CD4-positive, alpha-beta T cell (primary cell): Measurements from ENCODE around the gene SPP2. TPM values are rescaled to one million over a fixed set of nuclear protein-coding genes. Genes with fewer than 3 reads are reported as not detected.

Experiments used
- ATAC-seq: fragments of 200-7000 bp; cut with Tn5 transposase; one replicate; pipeline ENCODE4 v1.10.0; 2022; ENCODE audit warnings: mild to moderate bottlenecking; ENCODE audit not compliant: poor library complexity
- CTCF ChIA-PET: fragments of 350-600 bp; sonication (Branson Sonifier 250); formaldehyde crosslinking; loops from one replicate; lab custom pipeline; 2021; ENCODE audit warnings: antibody characterized with exemption, inconsistent platforms; lab: Charles Lee
- POLR2A ChIA-PET: fragments of 350-600 bp; sonication (Branson Sonifier 250); formaldehyde crosslinking; loops from one replicate; lab custom pipeline; 2021; ENCODE audit warnings: antibody characterized with exemption, inconsistent platforms; lab: Charles Lee
- DNase-seq, 14 experiments: peaks; one replicate each; pipeline ENCODE4 v3.0.0-alpha.2; 2013 to 2020; ENCODE audit warnings: mixed read lengths in 2 of 14
- H3K27ac ChIP-seq, 2 donors: one replicate each; pipeline versions ENCODE4 v1.5.1 to v1.7.0; 2013; ENCODE audit warnings: low read length in 2 of 2, low read depth in 1 of 2, mild to moderate bottlenecking in 1 of 2
- H3K27me3 ChIP-seq, 2 experiments: 1 replicate in 1 of 2; 2 replicates in 1 of 2; pipeline versions ENCODE4 v1.6.1 to v1.7.0; 2013; ENCODE audit warnings: low read length in 2 of 2, control low read depth in 1 of 2, mild to moderate bottlenecking in 1 of 2, moderate library complexity in 1 of 2; ENCODE audit not compliant: insufficient read depth in 2 of 2, control insufficient read depth in 1 of 2
- H3K36me3 ChIP-seq: one replicate; pipeline ENCODE4 v1.6.1; 2013; ENCODE audit warnings: low read length, control low read depth; ENCODE audit not compliant: insufficient read depth
- H3K4me1 ChIP-seq: one replicate; pipeline ENCODE4 v1.6.1; 2013; ENCODE audit warnings: low read length, control low read depth; ENCODE audit not compliant: insufficient read depth
- H3K4me3 ChIP-seq: one replicate; pipeline ENCODE4 v1.5.1; 2013; ENCODE audit warnings: mild to moderate bottlenecking, low read length, moderate library complexity
- H3K9me3 ChIP-seq, 2 experiments: 1 replicate in 1 of 2; 2 replicates in 1 of 2; pipeline versions ENCODE4 v1.6.1 to v1.7.0; 2013; ENCODE audit warnings: low read length in 2 of 2, mild to moderate bottlenecking in 2 of 2, control low read depth in 1 of 2, moderate library complexity in 1 of 2; ENCODE audit not compliant: control insufficient read depth in 1 of 2, insufficient read depth in 1 of 2
- H3K27ac Mint-ChIP-seq: one replicate; pipeline ENCODE4 v1.8.0; 2020; ENCODE audit warnings: mixed read lengths
- H3K27me3 Mint-ChIP-seq: one replicate; pipeline ENCODE4 v1.8.0; 2021; ENCODE audit warnings: mixed read lengths
- H3K36me3 Mint-ChIP-seq: one replicate; pipeline ENCODE4 v1.8.0; 2021; ENCODE audit warnings: low read depth, mixed read lengths
- H3K4me1 Mint-ChIP-seq: one replicate; pipeline ENCODE4 v1.8.0; 2021; ENCODE audit warnings: low read depth, mixed read lengths
- H3K4me3 Mint-ChIP-seq: one replicate; pipeline ENCODE4 v1.8.0; 2020; ENCODE audit warnings: mild to moderate bottlenecking, mixed read lengths
- H3K9me3 Mint-ChIP-seq: one replicate; pipeline ENCODE4 v1.8.0; 2020; ENCODE audit warnings: mixed read lengths
- intact Hi-C, 2 experiments: fragments of 100-400 bp; cut with DNase I in 1 of 2; cut with micrococcal nuclease in 1 of 2; formaldehyde crosslinking; loops; one replicate each; pipeline versions ENCODE4 v1.15.1 to v1.9.0; 2023 to 2025; cut with DNase I, micrococcal nuclease
- total RNA-seq, 174 experiments: library from RNA in 2 of 174; stranded (reverse) in 2 of 174; gene quantifications; one replicate each; pipeline ENCODE4 v1.2.3 and lab custom pipeline; 2021 to 2026
- TF ChIP-seq, protein P1 (sequence below): fragments of 200-600 bp; IDR thresholded peaks from one replicate; pipeline ENCODE4 v1.8.0; 2022; ENCODE audit warnings: antibody characterized with exemption, mild to moderate bottlenecking

The SPP2 gene
- total RNA-seq, 2 experiments from 2014 or later: not detected

DNA sequence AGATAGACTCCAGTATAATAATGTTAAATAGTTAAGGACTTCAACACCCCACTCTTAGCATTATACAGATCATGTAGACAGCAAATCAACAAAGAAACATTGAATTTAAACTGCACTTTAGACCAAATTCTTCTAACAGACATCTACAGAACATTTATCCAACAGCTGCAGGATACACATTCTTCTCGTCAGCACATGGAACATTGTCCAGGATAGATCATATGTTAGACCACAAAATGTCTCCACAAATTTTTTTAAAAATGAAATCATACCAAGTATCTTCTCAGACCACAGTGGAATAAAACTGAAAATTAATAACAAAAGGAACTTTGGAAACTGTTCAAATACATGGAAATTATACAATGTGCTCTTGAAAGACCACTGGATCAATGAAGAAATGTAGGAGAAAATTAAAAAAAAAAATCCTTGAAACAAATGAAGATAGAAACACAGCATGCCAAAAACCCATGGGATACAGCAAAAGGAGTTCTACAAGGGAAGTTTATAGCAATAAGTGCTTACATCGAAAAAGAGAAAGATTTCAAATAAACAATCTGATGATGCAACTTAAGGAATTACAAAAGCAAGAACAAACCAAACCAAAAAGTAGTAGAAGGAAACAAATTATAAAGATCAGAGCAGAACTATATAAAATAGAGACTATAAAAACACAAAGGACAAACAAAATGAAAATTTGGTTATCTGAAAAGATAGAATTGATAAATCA is 12.3 kb upstream of the SPP2 start:
- POLR2A ChIA-PET: no interaction called here
- Histone ChIP-seq H3K9me3 (peaks cover 11 to 19% of the 10 kb centered on the region in 2 experiments), H3K27ac (no peak overlapping the region), H3K36me3 (no peaks in the 10 kb centered on the region), H3K27me3 (no peaks in the 10 kb centered on the region), H3K4me1 (peaks cover 3% of the 10 kb centered on the region), H3K4me3 (no peak overlapping the region)
- ATAC-seq: no peak
- no peak overlapping the region for H3K4me3 Mint-ChIP-seq
- TF ChIP-seq, protein P1, sequence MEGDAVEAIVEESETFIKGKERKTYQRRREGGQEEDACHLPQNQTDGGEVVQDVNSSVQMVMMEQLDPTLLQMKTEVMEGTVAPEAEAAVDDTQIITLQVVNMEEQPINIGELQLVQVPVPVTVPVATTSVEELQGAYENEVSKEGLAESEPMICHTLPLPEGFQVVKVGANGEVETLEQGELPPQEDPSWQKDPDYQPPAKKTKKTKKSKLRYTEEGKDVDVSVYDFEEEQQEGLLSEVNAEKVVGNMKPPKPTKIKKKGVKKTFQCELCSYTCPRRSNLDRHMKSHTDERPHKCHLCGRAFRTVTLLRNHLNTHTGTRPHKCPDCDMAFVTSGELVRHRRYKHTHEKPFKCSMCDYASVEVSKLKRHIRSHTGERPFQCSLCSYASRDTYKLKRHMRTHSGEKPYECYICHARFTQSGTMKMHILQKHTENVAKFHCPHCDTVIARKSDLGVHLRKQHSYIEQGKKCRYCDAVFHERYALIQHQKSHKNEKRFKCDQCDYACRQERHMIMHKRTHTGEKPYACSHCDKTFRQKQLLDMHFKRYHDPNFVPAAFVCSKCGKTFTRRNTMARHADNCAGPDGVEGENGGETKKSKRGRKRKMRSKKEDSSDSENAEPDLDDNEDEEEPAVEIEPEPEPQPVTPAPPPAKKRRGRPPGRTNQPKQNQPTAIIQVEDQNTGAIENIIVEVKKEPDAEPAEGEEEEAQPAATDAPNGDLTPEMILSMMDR: no peak
- H3K36me3 Mint-ChIP-seq: peaks cover 5% of the 10 kb centered on the region
- peaks cover 4% of the 10 kb centered on the region for H3K27me3 Mint-ChIP-seq
- peaks cover 2% of the 10 kb centered on the region for H3K4me1 Mint-ChIP-seq
- CTCF ChIA-PET: no interaction called here
- DNase-seq: no peak
- intact Hi-C loops: no loop called here
- no peak overlapping the region for H3K27ac Mint-ChIP-seq
- H3K9me3 Mint-ChIP-seq: peaks cover 10% of the 10 kb centered on the region

DNA sequence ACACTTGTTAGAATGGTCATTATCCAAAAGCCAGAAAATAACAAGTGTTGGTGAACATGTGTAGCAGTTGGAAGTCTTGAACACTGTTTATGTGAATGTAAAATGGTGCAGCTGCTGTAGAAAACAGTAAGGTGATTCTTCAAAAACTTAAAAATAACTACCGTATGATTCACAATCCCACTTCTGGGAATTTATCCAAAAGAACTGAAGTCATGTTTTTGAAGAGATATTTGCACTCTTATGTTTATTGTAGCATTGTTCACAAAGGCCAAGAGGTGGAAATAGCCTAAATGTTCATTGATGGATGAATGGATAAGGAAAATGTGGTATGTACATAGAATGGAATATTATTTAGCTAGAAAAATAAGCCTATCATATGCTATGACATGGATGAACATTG is 6.3 kb upstream of the SPP2 start:
- Histone ChIP-seq H3K36me3 (no peaks in the 10 kb centered on the region), H3K27me3 (no peaks in the 10 kb centered on the region), H3K9me3 (no peaks in the 10 kb centered on the region), H3K4me3 (no peak overlapping the region), H3K4me1 (no peaks in the 10 kb centered on the region), H3K27ac (no peak overlapping the region)
- no peak for DNase-seq
- TF ChIP-seq, protein P1: no peak
- Mint-ChIP-seq H3K27ac (no peak overlapping the region), H3K4me1 (no peaks in the 10 kb centered on the region), H3K27me3 (no peaks in the 10 kb centered on the region), H3K9me3 (no peaks in the 10 kb centered on the region), H3K4me3 (no peak overlapping the region), H3K36me3 (no peaks in the 10 kb centered on the region)
- no peak for ATAC-seq
- ChIA-PET POLR2A (no interaction called here), CTCF (no interaction called here)
- intact Hi-C loops: no loop called here

DNA sequence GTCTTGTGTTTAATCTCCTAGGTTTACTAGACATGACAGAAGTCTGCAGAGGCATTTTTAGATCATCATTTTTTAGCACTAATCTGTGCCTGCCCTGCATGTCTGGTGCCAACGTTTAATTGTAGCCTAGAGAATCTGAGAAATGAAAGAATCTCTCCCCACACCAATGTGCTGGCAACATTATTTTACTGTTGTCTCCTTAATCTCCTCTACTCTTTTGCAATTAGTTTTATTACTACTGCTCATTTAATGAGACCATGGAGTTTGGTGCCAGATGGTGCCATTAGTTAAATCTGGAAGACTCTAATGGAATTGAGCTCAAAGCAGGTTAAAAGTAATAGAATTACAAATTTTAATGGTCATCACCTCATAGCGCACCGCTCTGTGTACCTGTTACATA is 4.0 kb upstream of the SPP2 start:
- CTCF ChIA-PET: no interaction called here
- no peaks in the 10 kb centered on the region for H3K27me3 Mint-ChIP-seq
- TF ChIP-seq, protein P1: no peak
- H3K27me3 ChIP-seq: no peaks in the 10 kb centered on the region
- no peaks in the 10 kb centered on the region for H3K36me3 ChIP-seq
- no peaks in the 10 kb centered on the region for H3K4me1 ChIP-seq
- peaks cover 2% of the 10 kb centered on the region for H3K9me3 Mint-ChIP-seq
- H3K27ac Mint-ChIP-seq: no peak overlapping the region
- H3K36me3 Mint-ChIP-seq: no peaks in the 10 kb centered on the region
- DNase-seq (no peak), ATAC-seq (no peak)
- H3K27ac ChIP-seq: no peak overlapping the region
- H3K4me1 Mint-ChIP-seq: peaks cover 2% of the 10 kb centered on the region
- intact Hi-C loops: no loop called here
- no peak overlapping the region for H3K4me3 ChIP-seq
- H3K9me3 ChIP-seq: no peaks in the 10 kb centered on the region
- no peak overlapping the region for H3K4me3 Mint-ChIP-seq
- POLR2A ChIA-PET: interaction anchor here (0.5 kb wide), 1 partner anchor 10 kb away, joined by 3 read pairs; no protein-coding TSS in a partner anchor
